Sciatic nerve (tissue), 2 donors: Measurements from ENCODE around the gene GPBP1L1. TPM values are rescaled to one million over a fixed set of nuclear protein-coding genes. Genes with fewer than 3 reads are reported as not detected.
"Not testable (repeated sequence)": the region's sequence is repeated elsewhere in the genome, so short reads cannot be mapped to it uniquely, and the experiment has no call there.

Source experiments
- ATAC-seq: fragments of 200-7000 bp; cut with Tn5 transposase; one replicate; pipeline ENCODE4 v1.9.1; 2020; ENCODE audit warnings: mild to moderate bottlenecking, moderate library complexity
- DNase-seq: peaks from one replicate; pipeline ENCODE4 v3.0.0-alpha.2; 2020; ENCODE audit warnings: low spot score
- intact Hi-C: fragments of 100-400 bp; cut with DNase I; formaldehyde crosslinking; loops from one replicate; pipeline ENCODE4 v1.14.2; 2022
- total RNA-seq: library from RNA; stranded (reverse); fragmentation: NEBNext Ultra II Directional; extraction: Animal tissue kit (Norgen Biotek cat#: 25700); gene quantifications from one replicate; pipeline ENCODE4 v1.2.1, GENCODE V29; 2021
- donor health status: DM: no; HTN: no; CAD: no.
- donor health status: DM: no; HTN: no; CAD: no.

The GPBP1L1 gene
- total RNA-seq, 1 donor from 2014 or later, result 102 TPM

DNA sequence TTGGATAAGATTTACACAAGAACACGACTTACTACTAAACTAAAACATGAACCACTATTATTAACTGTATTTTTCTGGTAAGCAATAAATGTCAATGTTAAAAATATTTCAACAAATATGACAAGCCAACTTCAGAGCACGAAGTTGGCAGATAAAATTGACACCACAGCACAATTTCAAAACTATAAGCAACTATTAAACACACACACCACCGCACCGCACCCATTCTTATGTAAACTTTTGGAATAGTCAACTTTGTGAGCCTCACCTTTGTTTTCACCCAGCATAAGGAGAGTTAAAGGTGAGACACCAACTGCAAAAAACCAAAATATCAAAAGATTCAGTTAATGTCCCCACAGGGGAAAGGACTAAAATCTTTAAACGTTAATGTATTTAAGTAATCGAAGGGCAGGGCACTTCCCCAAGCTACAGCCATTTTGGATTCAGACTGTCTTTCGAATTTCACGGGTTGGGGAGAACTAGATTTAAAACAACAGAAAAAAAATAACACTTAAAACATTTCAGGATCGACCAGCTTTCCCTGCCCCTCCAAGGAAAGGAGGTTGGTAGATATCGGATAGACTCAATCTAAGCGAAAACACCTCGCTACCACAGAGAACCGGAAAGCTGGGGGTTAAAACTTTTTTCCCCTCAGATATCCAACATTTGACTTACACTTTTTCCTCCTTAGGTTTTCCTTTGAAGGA is 872 bp downstream of the GPBP1L1 start:
- intact Hi-C loops, result no loop called here
- ATAC-seq, result no peak
- no peak for DNase-seq

DNA sequence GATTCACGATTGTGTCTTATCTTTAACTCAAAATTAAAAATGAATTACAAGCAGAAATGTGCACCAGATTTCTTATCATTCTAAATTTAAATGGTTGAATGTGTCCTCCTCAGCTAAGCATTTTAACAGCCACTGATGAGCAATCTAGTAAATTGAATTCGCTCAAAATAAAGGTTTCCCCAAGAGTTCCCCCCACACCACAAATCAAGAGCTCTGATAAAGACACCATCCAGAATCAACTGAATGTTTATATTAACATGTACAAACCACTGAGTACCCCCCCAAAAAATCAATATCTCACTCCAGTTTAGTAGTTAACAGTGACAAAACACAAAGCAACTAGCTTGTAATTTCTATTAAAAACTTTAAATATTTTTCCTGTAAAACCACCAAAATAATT is 1.9 kb downstream of the GPBP1L1 start:
- DNase-seq (no peak), ATAC-seq (no peak)
- intact Hi-C loops, result no loop called here

- DNase-seq (no peak), ATAC-seq (no peak)
- intact Hi-C loops, result no loop called here
These were observed 3.4 kb downstream of the GPBP1L1 start for GRCh38 chr1:45682942-45683341.

GRCh38 chr1:45679123-45679522 is 7.2 kb downstream of the GPBP1L1 start:
- intact Hi-C loops, result no loop called here
- ATAC-seq (no peak), DNase-seq (no peak)

DNA sequence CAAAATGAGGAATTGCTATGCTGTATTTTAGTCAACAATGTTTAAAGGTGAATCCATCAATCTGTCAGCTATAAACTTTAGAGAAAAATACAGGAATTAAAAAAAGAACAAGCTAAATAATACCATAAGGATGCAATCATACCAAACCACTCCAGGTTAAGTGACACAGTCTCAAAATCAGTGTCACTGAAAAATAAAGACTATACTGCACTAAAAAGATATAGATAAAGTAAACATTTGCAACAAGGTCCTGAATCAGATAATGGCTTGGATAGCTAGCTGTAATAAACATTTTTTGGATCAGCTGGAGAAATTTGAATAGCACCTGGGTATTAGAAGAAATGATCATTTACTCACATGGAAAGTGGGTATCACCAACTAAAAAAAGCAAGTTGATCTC is 7.8 kb downstream of the GPBP1L1 start:
- DNase-seq (no peak), ATAC-seq (no peak)
- intact Hi-C loops, result no loop called here

- no peak for DNase-seq
- intact Hi-C loops, result no loop called here
- ATAC-seq, result no peak
These were observed 8.5 kb downstream of the GPBP1L1 start for GRCh38 chr1:45677751-45678245.

GRCh38 chr1:45676553-45676952 is 9.8 kb downstream of the GPBP1L1 start:
- DNase-seq, ATAC-seq, intact Hi-C loops: not testable (repeated sequence)

GRCh38 chr1:45674478-45674877 is 11.9 kb downstream of the GPBP1L1 start:
- no peak for DNase-seq
- intact Hi-C loops, result no loop called here
- no peak for ATAC-seq

GRCh38 chr1:45673956-45674355 is 12.4 kb downstream of the GPBP1L1 start:
- no peak for DNase-seq
- intact Hi-C loops, result no loop called here
- no peak for ATAC-seq

DNA sequence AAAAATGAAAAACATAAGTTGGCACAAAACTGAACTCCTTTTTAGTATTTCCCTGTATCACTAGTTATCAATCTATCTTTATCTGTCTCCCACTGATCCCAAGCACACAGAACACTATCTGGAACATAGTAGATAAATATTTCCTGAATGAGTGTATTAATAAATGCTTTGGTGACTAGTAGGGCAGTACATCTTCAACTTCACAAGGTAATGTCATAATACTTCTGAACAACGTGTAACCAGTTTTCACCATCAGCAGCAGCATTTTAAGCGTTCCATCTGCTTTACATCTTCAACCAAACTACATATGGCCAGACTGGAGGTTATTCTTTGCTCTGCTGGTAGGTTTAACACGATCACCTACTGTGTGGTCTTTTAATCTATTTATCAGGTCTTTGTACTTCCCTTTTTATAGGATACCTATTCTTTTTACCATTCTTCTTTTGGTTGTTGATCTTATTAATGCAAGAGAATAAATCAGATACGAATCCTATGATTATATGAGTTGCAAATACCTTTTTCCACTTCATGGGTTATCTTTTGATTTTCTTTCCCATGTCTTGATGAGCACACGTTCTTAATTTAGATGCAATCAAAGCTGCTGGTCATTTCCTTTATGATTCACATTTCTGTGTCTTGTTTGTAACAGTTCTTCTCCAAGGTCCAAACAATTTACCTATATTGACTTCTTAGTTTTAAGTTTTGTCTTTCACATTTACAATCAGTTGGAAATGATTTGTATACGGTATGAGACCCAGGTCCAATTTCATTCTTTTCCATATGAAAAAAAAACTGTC is 16.3 kb downstream of the GPBP1L1 start:
- intact Hi-C loops, result no loop called here
- ATAC-seq (no peak), DNase-seq (no peak)

GRCh38 chr1:45669379-45669778 is 17.0 kb downstream of the GPBP1L1 start:
- DNase-seq, result no peak
- no peak for ATAC-seq
- intact Hi-C loops, result no loop called here

GRCh38 chr1:45668526-45668925 is 17.8 kb downstream of the GPBP1L1 start:
- no peak for ATAC-seq
- intact Hi-C loops, result no loop called here
- no peak for DNase-seq

GRCh38 chr1:45667321-45668111 is 18.8 kb downstream of the GPBP1L1 start:
- DNase-seq (no peak), ATAC-seq (no peak)
- intact Hi-C loops, result no loop called here

DNA sequence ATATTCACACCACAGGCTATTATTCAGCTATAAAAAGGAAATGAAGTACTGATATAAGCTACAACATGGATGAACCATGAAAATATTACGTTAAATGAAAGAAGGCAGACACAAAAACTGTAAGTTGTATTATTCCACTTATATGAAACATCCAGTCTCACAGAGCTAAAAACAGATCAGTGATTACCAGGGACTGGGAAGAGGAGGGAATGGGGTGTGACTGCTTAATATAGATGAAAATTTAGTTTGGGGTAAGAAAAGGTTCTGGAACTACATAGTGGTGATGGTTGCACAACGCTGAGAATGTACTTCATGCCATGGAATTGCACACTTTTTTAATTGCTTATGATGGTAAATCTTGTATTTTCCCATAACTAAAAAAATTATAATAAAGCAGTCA is 19.5 kb downstream of the GPBP1L1 start:
- DNase-seq (no peak), ATAC-seq (no peak)
- intact Hi-C loops, result no loop called here

GRCh38 chr1:45660336-45660735 is 26.0 kb downstream of the GPBP1L1 start:
- ATAC-seq (no peak), DNase-seq (no peak)
- intact Hi-C loops, result no loop called here

DNA sequence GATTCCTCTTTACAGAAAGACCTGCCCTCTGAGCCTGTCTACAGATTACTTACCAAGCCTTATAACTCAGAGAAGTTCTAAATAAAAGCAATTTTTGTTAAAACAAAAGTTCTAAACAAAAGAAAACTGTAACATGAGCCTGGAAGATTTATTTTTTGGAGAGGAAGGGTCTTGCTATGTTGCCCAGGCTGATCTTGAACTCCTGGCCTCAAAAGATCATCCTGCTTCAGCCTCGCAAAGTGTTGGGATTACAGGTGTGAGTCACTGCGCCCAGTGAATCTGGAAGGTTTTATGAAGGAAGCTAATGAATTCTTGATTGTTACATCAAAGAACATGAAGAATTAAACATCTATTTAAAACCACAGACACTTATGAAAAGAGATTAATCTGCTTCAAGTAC is 27.1 kb downstream of the GPBP1L1 start:
- intact Hi-C loops, result no loop called here
- no peak for ATAC-seq

GRCh38 chr1:45658171-45658570 is 28.2 kb downstream of the GPBP1L1 start:
- intact Hi-C loops, result no loop called here
- no peak for DNase-seq
- no peak for ATAC-seq

More for the DNA sequence above, 27.1 kb downstream of the GPBP1L1 start:
- DNase-seq, result no peak

DNA sequence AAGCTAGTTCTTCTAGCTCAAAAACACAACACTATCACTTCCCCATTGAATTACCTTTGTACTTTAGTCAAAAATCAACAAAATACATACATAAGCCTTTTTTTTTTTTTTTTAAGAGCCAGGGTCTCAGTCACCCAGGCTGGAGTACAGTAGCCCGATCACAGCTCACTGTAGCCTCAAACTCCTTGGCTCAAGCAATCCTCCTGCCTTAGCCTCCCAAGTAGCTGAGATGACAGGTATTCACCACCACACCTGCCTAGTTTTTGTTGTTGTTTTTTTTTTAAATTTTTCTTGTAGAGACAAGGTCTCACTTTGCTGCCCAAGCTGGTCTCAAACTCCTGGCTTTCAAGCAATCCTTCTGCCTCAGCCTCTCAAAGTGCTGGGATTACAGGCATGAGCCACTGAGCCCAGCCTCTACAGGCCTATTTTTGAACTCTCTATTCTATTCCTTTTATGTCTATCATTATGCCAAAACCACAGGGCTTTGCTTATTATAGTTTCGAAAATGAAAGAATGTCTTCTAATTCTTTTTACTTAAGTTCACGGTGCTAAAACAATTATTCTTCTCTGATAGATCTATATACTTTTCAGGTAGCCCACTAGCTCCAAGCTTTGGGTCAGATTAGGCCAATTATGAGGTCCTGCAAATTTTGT is 29.6 kb downstream of the GPBP1L1 start:
- no peak for DNase-seq
- intact Hi-C loops, result no loop called here

More for the DNA sequence above, 29.6 kb downstream of the GPBP1L1 start:
- ATAC-seq, result no peak
